ENCODE data around the gene HACD3. TPM values are rescaled to one million over a fixed set of nuclear protein-coding genes. Genes with fewer than 3 reads are reported as not detected.
A peak's percentile ranks its signal among the peaks of the same experiment; 100 is the strongest.

HACD3 gene
- total and polyA plus RNA-seq, 2 of the 13 experiments (the other 11 are each of a cell fraction or from before 2014, with no cell fraction given): 73.6 to 161 TPM

DNA sequence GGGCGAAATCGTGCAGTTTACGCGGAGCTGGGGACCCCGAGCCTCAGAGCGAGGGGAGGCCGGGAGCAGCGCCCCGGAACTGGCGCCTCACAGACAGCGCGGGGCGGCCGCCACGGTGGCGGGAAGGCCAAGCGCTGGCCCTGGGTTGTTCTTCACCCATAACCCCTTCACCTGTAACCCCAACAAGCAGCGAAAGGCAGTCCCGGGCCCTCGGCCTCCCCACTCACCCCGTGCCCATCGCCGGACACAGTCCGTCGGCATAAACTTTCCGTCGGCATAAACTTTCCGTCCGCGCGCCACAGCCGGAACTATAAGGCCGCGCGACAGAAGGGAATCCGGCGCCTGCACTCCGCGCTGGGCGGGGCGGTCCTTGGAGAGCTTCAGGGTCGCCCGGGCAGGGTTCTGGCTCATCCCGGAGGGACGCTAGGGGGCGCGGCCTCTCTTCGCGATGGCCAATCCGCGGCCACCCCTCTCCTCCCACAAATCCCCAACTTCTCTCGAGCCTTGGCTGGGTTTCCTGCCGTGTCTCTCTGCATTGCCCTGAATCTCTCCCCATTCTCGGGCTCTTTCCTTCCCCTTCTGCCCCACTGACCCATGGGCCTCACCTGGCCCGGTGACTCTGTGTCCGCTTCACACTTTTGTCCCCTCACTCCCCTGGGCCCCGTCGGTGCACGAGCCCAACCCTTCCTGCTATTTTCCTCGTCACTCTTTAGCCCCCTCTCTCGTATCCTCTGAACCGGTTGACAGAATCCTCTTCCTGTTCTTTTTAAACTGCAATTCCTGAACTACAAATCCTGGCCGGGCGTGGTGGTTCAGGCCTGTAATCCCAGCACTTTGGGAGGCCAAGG is 80.8 kb downstream of the HACD3 start, which contains the start of gene INTS14 (continued):
- 0 out of 2 replicates have a peak, but pooled peaks have one; percentile 60 for TF ChIP-seq ZHX1 (CRISPR knock-in tag; IDR thresholded peaks at IDR 0.05; ENCODE audit: low read depth)
- TF ChIP-seq TAF1 (CRISPR knock-in tag; IDR thresholded peaks at IDR 0.05): peak; percentile 91
- TF ChIP-seq, protein P1, sequence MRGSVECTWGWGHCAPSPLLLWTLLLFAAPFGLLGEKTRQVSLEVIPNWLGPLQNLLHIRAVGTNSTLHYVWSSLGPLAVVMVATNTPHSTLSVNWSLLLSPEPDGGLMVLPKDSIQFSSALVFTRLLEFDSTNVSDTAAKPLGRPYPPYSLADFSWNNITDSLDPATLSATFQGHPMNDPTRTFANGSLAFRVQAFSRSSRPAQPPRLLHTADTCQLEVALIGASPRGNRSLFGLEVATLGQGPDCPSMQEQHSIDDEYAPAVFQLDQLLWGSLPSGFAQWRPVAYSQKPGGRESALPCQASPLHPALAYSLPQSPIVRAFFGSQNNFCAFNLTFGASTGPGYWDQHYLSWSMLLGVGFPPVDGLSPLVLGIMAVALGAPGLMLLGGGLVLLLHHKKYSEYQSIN (CRISPR knock-in tag; IDR thresholded peaks at IDR 0.05; ENCODE audit: borderline replicate concordance): no peak
- TF ChIP-seq TFDP1 (CRISPR knock-in tag; IDR thresholded peaks at IDR 0.05; ENCODE audit: borderline replicate concordance): peak; percentile 89
- peak; percentile 78; the same call in 1 of the 2 replicates for TF ChIP-seq ZNF275 (CRISPR knock-in tag; IDR thresholded peaks at IDR 0.05; ENCODE audit: borderline replicate concordance)
- TF ChIP-seq, protein P2, sequence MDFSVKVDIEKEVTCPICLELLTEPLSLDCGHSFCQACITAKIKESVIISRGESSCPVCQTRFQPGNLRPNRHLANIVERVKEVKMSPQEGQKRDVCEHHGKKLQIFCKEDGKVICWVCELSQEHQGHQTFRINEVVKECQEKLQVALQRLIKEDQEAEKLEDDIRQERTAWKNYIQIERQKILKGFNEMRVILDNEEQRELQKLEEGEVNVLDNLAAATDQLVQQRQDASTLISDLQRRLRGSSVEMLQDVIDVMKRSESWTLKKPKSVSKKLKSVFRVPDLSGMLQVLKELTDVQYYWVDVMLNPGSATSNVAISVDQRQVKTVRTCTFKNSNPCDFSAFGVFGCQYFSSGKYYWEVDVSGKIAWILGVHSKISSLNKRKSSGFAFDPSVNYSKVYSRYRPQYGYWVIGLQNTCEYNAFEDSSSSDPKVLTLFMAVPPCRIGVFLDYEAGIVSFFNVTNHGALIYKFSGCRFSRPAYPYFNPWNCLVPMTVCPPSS (IDR thresholded peaks at IDR 0.05): no peak
- peak; percentile 81; the same call in 1 of the 2 replicates for TF ChIP-seq IRX3 (CRISPR knock-in tag; IDR thresholded peaks at IDR 0.05; ENCODE audit: borderline replicate concordance, low read depth)
- TF ChIP-seq RORA (CRISPR knock-in tag; IDR thresholded peaks at IDR 0.05): no peak
- TF ChIP-seq ZNF75D (CRISPR knock-in tag; IDR thresholded peaks at IDR 0.05; ENCODE audit: borderline replicate concordance): no peak
- TF ChIP-seq, protein P3, sequence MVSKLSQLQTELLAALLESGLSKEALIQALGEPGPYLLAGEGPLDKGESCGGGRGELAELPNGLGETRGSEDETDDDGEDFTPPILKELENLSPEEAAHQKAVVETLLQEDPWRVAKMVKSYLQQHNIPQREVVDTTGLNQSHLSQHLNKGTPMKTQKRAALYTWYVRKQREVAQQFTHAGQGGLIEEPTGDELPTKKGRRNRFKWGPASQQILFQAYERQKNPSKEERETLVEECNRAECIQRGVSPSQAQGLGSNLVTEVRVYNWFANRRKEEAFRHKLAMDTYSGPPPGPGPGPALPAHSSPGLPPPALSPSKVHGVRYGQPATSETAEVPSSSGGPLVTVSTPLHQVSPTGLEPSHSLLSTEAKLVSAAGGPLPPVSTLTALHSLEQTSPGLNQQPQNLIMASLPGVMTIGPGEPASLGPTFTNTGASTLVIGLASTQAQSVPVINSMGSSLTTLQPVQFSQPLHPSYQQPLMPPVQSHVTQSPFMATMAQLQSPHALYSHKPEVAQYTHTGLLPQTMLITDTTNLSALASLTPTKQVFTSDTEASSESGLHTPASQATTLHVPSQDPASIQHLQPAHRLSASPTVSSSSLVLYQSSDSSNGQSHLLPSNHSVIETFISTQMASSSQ (IDR thresholded peaks at IDR 0.05; ENCODE audit: low read depth): peak; percentile 50; the same call in 1 of the 2 replicates
- TF ChIP-seq, protein P3 (CRISPR knock-in tag; IDR thresholded peaks at IDR 0.05; ENCODE audit: borderline replicate concordance): peak; percentile 71; the same call in 1 of the 2 replicates
- peak; percentile 50 for TF ChIP-seq HES4 (CRISPR knock-in tag; IDR thresholded peaks at IDR 0.05; ENCODE audit: borderline replicate concordance)
- TF ChIP-seq NR2F6 (IDR thresholded peaks at IDR 0.05): no peak
- TF ChIP-seq NR2F6 (CRISPR knock-in tag; IDR thresholded peaks at IDR 0.05): peak; percentile 75
- peak; percentile 83; the same call in 1 of the 2 replicates for TF ChIP-seq MEIS1 (CRISPR knock-in tag; IDR thresholded peaks at IDR 0.05; ENCODE audit: borderline replicate concordance)

Data from HepG2 (cell line).